T-helper 1 cell treated with Interleukin-12 subunit alpha and Interleukin-12 subunit beta and Interleukin-4 antibody, amounts not matched to agents 30 ng/mL and 1 ng/mL, for 36 hours (primary cell): ENCODE data around the gene JAK3. TPM values are rescaled to one million over a fixed set of nuclear protein-coding genes. Genes with fewer than 3 reads are reported as not detected.

Experiments used
- intact Hi-C: fragments of 100-400 bp; cut with micrococcal nuclease; formaldehyde crosslinking; loops from one replicate; pipeline ENCODE4 v1.15.1; 2024
- total RNA-seq: library from RNA; stranded (reverse); gene quantifications from 2 replicates; pipeline ENCODE4 v1.2.3, GENCODE V29; 2022

JAK3 gene
- total RNA-seq, 1 donor from 2014 or later, result 336 TPM

GRCh38 chr19:17841810-17842662 lies 5.7 kb downstream of the JAK3 start:
- intact Hi-C loops, result loop anchor here (1.0 kb wide), 2 partner anchors 12 to 13 kb away; no protein-coding TSS in a partner anchor

- intact Hi-C loops, result no loop called here
Observed at GRCh38 chr19:17841371-17841809, 6.4 kb downstream of the JAK3 start.

GRCh38 chr19:17840019-17840418 lies 7.8 kb downstream of the JAK3 start:
- intact Hi-C loops, result no loop called here

GRCh38 chr19:17837972-17838371 lies 9.8 kb downstream of the JAK3 start:
- intact Hi-C loops, result no loop called here

GRCh38 chr19:17836530-17836929 lies 11.3 kb downstream of the JAK3 start:
- intact Hi-C loops, result no loop called here

- intact Hi-C loops, result no loop called here
Observed at GRCh38 chr19:17835182-17836006, 12.4 kb downstream of the JAK3 start.

GRCh38 chr19:17834350-17835181 lies 13.2 kb downstream of the JAK3 start:
- intact Hi-C loops, result no loop called here

- intact Hi-C loops, result no loop called here
Observed at GRCh38 chr19:17832443-17833208, 15.2 kb downstream of the JAK3 start.

- intact Hi-C loops, result no loop called here
Observed at GRCh38 chr19:17831419-17831888, 16.3 kb downstream of the JAK3 start.

- intact Hi-C loops, result loop anchor here (1.0 kb wide), 2 partner anchors 12 to 44 kb away; no protein-coding TSS in a partner anchor
Observed at GRCh38 chr19:17830567-17831418, 17.0 kb downstream of the JAK3 start.

- intact Hi-C loops, result loop anchor here (1.0 kb wide), 2 partner anchors 12 to 44 kb away; no protein-coding TSS in a partner anchor
Observed at GRCh38 chr19:17829855-17830566, 17.8 kb downstream of the JAK3 start.

GRCh38 chr19:17826508-17827056 lies 21.2 kb downstream of the JAK3 start:
- intact Hi-C loops, result no loop called here

- intact Hi-C loops, result no loop called here
Observed at GRCh38 chr19:17824339-17824738, 23.4 kb downstream of the JAK3 start.

GRCh38 chr19:17821190-17821589 lies 26.6 kb downstream of the JAK3 start, which contains the start of gene INSL3:
INSL3 (minus strand) TSS chr19:17821519; CDS start chr19:17821506, 13 bp downstream.
- intact Hi-C loops, result no loop called here

GRCh38 chr19:17817668-17818363 lies 30.0 kb downstream of the JAK3 start:
- intact Hi-C loops, result no loop called here

- intact Hi-C loops, result no loop called here
Observed at GRCh38 chr19:17812099-17812498, 35.7 kb downstream of the JAK3 start.

GRCh38 chr19:17811681-17812080 lies 36.1 kb downstream of the JAK3 start:
- intact Hi-C loops, result no loop called here

GRCh38 chr19:17811103-17811502 lies 36.7 kb downstream of the JAK3 start:
- intact Hi-C loops, result no loop called here
